Glutamatergic neuron (in vitro differentiated cells): ENCODE measurements around the gene HERC4. TPM values are rescaled to one million over a fixed set of nuclear protein-coding genes. Genes with fewer than 3 reads are reported as not detected.

Source experiments
- DNase-seq: peaks from one replicate; pipeline ENCODE4 v3.0.0; 2022
- H3K27ac Mint-ChIP-seq: one replicate; pipeline ENCODE4 v1.8.0; 2020; ENCODE audit warnings: mild to moderate bottlenecking, mixed read lengths, inconsistent platforms; ENCODE audit not compliant: unreplicated experiment
- H3K27me3 Mint-ChIP-seq: one replicate; pipeline ENCODE4 v1.8.0; 2020; ENCODE audit warnings: mild to moderate bottlenecking, moderate library complexity, mixed read lengths, inconsistent platforms; ENCODE audit not compliant: unreplicated experiment
- H3K36me3 Mint-ChIP-seq: one replicate; pipeline ENCODE4 v1.8.0; 2020; ENCODE audit warnings: mild to moderate bottlenecking, mixed read lengths, inconsistent platforms; ENCODE audit not compliant: unreplicated experiment
- H3K4me1 Mint-ChIP-seq: one replicate; pipeline ENCODE4 v1.8.0; 2020; ENCODE audit warnings: mild to moderate bottlenecking, low read depth, mixed read lengths, inconsistent platforms; ENCODE audit not compliant: unreplicated experiment
- H3K4me3 Mint-ChIP-seq: one replicate; pipeline ENCODE4 v1.8.0; 2020; ENCODE audit warnings: mild to moderate bottlenecking, mixed read lengths, inconsistent platforms; ENCODE audit not compliant: unreplicated experiment
- H3K9me3 Mint-ChIP-seq: one replicate; pipeline ENCODE4 v1.8.0; 2020; ENCODE audit warnings: mild to moderate bottlenecking, moderate library complexity, mixed read lengths, inconsistent platforms; ENCODE audit not compliant: unreplicated experiment
- total RNA-seq: library from RNA; stranded (reverse); fragmentation: NEBNext Ultra II Directional; extraction: Animal tissue kit (Norgen Biotek cat#: 25700); gene quantifications from one replicate; pipeline ENCODE4 v1.2.1, GENCODE V29; 2021; ENCODE audit not compliant: unreplicated experiment
- TF ChIP-seq, protein P1 (sequence below): fragments of 200-600 bp; sonication (generic); IDR thresholded peaks from one replicate; pipeline ENCODE4 v1.5.0; 2021; ENCODE audit not compliant: partially characterized antibody, unreplicated experiment

HERC4 gene
- total RNA-seq, 1 donor from 2014 or later = 39.5 TPM

DNA sequence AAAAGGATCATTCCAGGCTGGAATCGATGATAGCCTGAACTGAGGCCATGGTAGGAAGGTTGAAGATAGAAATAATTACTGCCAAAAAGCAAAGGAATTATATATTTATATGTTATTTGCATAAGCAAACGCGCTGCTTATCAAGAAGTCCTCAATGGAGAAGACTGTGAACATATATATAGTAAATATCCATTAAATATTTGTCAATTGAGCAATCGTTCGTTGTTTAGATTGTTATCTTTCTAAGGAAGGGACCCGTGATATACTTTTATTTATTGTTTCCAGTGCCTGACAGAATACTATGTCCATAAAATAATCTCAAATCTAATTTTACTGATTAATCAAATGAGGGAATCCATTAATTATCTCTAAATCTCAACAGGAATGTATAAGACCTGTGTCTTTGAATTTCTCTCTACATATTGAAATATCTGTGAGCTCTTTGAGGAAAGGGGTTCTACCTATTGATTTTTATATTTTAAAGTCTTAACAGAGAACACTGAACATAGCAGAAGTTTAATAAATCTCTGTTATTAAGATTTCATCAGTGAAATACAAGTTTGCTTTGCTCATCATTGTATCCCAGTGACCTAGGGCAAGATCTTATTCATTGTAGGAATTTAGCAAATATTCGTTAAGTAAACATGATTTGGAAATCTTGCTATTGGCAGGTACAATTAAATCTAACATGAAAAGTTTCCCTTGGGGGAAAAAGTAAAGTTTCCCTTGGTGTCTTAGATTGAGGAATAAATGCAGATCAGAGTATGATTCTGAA lies 12.0 kb upstream of the HERC4 start:
- no peak overlapping the region for H3K27ac Mint-ChIP-seq

GRCh38 chr10:68086011-68086410 lies 10.9 kb upstream of the HERC4 start:
- Mint-ChIP-seq H3K4me1 (no peaks in the 10 kb centered on the region), H3K4me3 (no peak overlapping the region), H3K27me3 (no peaks in the 10 kb centered on the region), H3K27ac (no peak overlapping the region), H3K36me3 (no peaks in the 10 kb centered on the region), H3K9me3 (no peaks in the 10 kb centered on the region)
- TF ChIP-seq, protein P1, sequence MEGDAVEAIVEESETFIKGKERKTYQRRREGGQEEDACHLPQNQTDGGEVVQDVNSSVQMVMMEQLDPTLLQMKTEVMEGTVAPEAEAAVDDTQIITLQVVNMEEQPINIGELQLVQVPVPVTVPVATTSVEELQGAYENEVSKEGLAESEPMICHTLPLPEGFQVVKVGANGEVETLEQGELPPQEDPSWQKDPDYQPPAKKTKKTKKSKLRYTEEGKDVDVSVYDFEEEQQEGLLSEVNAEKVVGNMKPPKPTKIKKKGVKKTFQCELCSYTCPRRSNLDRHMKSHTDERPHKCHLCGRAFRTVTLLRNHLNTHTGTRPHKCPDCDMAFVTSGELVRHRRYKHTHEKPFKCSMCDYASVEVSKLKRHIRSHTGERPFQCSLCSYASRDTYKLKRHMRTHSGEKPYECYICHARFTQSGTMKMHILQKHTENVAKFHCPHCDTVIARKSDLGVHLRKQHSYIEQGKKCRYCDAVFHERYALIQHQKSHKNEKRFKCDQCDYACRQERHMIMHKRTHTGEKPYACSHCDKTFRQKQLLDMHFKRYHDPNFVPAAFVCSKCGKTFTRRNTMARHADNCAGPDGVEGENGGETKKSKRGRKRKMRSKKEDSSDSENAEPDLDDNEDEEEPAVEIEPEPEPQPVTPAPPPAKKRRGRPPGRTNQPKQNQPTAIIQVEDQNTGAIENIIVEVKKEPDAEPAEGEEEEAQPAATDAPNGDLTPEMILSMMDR = no peak
- DNase-seq = no peak

More for the DNA sequence above, 12.0 kb upstream of the HERC4 start:
- no peak for DNase-seq
- H3K36me3 Mint-ChIP-seq = no peaks in the 10 kb centered on the region
- no peaks in the 10 kb centered on the region for H3K27me3 Mint-ChIP-seq
- TF ChIP-seq, protein P1 = no peak
- H3K4me1 Mint-ChIP-seq = no peaks in the 10 kb centered on the region
- H3K9me3 Mint-ChIP-seq = no peaks in the 10 kb centered on the region
- no peak overlapping the region for H3K4me3 Mint-ChIP-seq

DNA sequence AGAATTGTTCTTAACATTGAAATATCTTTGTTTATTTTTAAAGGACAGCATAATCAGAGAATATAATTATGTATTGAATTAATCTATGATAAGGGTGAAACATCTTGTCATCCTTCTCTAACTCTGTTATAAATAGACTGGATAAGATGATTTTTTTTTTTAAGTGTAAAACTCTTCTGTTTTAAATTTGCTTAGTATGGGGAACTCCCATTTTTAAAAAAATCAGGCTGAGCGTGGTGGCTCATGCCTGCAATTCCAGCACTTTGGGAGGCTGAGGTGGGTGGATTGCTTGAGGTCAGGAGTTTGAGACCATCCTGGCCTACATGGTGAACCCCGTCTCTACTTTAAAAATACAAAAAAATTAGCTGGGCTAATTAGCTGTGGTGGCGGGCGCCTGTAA lies 9.4 kb upstream of the HERC4 start:
- no peaks in the 10 kb centered on the region for H3K36me3 Mint-ChIP-seq
- TF ChIP-seq, protein P1 = no peak
- no peak for DNase-seq
- no peaks in the 10 kb centered on the region for H3K27me3 Mint-ChIP-seq
- H3K4me3 Mint-ChIP-seq = no peak overlapping the region
- no peaks in the 10 kb centered on the region for H3K9me3 Mint-ChIP-seq
- no peaks in the 10 kb centered on the region for H3K4me1 Mint-ChIP-seq
- no peak overlapping the region for H3K27ac Mint-ChIP-seq

DNA sequence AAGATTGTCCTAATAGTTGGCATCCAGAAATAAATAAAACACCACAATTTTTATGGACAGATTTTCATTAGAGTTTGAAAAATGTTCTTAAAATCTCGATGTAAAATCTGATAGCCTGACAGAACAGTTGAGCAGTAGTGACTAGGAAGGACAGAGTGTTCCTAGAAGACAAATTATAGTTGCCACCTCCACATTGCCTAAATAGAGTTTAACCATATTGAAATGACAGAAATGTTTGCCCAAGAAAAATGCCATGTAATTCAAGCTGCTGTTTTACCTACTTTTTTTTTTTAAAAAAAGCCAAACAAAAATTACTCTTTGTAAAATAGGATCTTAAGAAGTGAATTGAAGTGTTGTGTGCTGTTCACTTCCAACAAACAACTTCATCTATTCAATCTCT lies 8.9 kb upstream of the HERC4 start:
- H3K4me3 Mint-ChIP-seq = no peak overlapping the region
- no peak overlapping the region for H3K27ac Mint-ChIP-seq
- no peak for DNase-seq
- no peaks in the 10 kb centered on the region for H3K9me3 Mint-ChIP-seq
- no peaks in the 10 kb centered on the region for H3K36me3 Mint-ChIP-seq
- H3K4me1 Mint-ChIP-seq = no peaks in the 10 kb centered on the region
- TF ChIP-seq, protein P1 = no peak
- H3K27me3 Mint-ChIP-seq = no peaks in the 10 kb centered on the region

GRCh38 chr10:68082872-68083271 lies 7.8 kb upstream of the HERC4 start:
- H3K4me3 Mint-ChIP-seq = no peak overlapping the region
- no peaks in the 10 kb centered on the region for H3K27me3 Mint-ChIP-seq
- TF ChIP-seq, protein P1 = no peak
- H3K27ac Mint-ChIP-seq = no peak overlapping the region
- H3K4me1 Mint-ChIP-seq = no peaks in the 10 kb centered on the region
- DNase-seq = no peak
- H3K36me3 Mint-ChIP-seq = no peaks in the 10 kb centered on the region
- H3K9me3 Mint-ChIP-seq = no peaks in the 10 kb centered on the region
